ENCODE data around the gene FBXO48.
"Not testable (repeated sequence)": the region's sequence is repeated elsewhere in the genome, so short reads cannot be mapped to it uniquely, and the experiment has no call there.

The FBXO48 gene

DNA sequence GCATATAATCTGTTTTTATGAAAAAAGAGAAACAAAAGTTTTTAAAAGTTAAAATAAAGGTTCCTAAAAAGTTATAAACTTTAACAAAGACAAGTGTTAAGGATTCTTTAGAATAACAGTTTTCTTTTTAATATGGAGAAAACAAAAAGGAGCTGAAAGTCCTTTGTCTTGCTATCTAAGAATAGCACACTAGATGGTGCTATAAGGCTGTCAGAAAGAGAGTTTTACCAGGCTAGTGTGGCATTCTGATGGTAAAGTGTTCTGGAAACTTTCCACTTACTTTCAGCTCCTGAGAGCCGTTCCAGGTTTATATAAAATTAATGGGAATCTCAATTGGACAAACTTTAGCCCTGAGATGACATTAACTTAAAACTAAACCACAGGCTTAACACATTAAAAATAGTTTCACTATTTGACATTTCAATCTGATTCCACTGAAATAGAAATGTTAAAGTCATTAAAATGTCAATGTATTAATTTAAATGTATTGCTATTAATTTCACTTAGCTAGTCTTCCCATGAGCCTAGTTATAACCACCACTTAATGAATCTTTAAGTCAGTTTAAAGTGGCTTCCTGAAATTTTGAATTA, 3.7 kb downstream of the FBXO48 start:
- no peaks in the 10 kb centered on the region for H3K27me3 Mint-ChIP-seq (ENCODE audit: low read depth)
- peaks cover 31% of the 10 kb centered on the region for H3K4me1 Mint-ChIP-seq (ENCODE audit: low read depth)
- no peak overlapping the region for H3K27ac Mint-ChIP-seq
- no peaks in the 10 kb centered on the region for H3K9me3 Mint-ChIP-seq
- H3K36me3 Mint-ChIP-seq (ENCODE audit: low read depth), result peaks cover 2% of the 10 kb centered on the region
- H3K4me3 Mint-ChIP-seq, result no peak overlapping the region

DNA sequence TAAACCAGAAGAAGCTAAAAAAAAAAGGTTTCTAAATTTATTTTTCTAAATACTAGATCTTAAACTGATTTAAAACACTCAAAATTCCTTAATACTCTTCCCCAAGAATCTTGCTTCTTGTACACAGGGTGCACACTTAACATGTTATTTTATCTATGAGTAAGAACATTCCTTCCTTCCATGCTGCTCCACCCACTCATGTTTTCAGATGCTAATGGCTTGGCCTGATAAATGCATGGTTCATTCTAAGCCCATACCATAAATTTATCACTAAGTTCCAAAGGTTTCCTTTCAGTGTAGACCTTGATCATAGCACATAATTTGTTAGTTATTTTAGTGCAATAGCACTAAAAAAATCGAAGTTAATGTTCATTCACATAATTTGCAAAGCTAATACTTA, 8.1 kb downstream of the FBXO48 start:
- Mint-ChIP-seq H3K27ac (no peak overlapping the region), H3K4me1 (ENCODE audit: low read depth) (peaks cover 6% of the 10 kb centered on the region), H3K4me3 (no peak overlapping the region), H3K36me3 (ENCODE audit: low read depth) (no peaks in the 10 kb centered on the region), H3K27me3 (ENCODE audit: low read depth) (no peaks in the 10 kb centered on the region), H3K9me3 (no peaks in the 10 kb centered on the region)

DNA sequence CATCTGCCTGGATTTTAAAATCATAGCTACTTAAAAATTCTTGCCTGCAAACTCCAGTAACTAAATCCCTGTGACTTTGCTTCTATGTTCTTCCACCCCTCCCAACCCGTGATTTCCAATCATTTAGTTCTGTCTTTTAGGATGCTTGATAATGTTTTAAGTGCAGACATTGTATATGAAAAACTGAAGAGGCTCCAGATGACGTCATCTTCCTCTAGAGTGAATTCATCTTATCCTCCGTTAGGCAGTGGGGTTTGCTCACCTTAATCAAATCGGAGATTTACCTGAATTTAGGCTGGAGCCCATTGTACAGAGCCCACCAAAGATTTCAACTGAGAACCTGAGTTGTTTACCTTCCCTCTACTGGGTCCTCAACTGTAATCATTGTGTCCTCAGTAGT, 10.9 kb downstream of the FBXO48 start:
- no peaks in the 10 kb centered on the region for H3K27me3 Mint-ChIP-seq (ENCODE audit: low read depth)
- H3K4me3 Mint-ChIP-seq, result no peak overlapping the region
- no peaks in the 10 kb centered on the region for H3K9me3 Mint-ChIP-seq
- H3K36me3 Mint-ChIP-seq (ENCODE audit: low read depth), result no peaks in the 10 kb centered on the region
- no peak overlapping the region for H3K27ac Mint-ChIP-seq
- H3K4me1 Mint-ChIP-seq (ENCODE audit: low read depth), result peaks cover 11% of the 10 kb centered on the region

DNA sequence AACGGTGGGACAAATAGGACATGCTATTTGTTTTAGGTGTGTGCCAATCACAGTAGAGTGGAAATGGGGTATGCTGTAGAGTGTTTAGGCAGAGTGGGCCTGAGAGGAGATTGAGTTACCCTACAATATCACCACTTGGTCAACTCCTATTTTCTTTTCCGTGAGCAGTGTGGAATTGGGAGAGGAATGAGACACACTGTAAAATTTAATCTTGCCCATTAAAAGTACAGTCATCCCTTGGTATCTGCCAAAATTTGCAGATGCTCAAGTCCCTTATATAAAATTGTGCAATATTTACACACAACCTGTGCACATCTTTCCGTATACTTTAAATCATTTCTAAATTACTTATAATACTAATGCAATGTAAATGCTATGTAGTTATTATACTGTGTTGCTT, 12.4 kb downstream of the FBXO48 start:
- Mint-ChIP-seq H3K4me3 (no peak overlapping the region), H3K27ac (no peak overlapping the region), H3K4me1 (ENCODE audit: low read depth) (peaks cover 9% of the 10 kb centered on the region), H3K9me3 (no peaks in the 10 kb centered on the region), H3K36me3 (ENCODE audit: low read depth) (no peaks in the 10 kb centered on the region), H3K27me3 (ENCODE audit: low read depth) (no peaks in the 10 kb centered on the region)

DNA sequence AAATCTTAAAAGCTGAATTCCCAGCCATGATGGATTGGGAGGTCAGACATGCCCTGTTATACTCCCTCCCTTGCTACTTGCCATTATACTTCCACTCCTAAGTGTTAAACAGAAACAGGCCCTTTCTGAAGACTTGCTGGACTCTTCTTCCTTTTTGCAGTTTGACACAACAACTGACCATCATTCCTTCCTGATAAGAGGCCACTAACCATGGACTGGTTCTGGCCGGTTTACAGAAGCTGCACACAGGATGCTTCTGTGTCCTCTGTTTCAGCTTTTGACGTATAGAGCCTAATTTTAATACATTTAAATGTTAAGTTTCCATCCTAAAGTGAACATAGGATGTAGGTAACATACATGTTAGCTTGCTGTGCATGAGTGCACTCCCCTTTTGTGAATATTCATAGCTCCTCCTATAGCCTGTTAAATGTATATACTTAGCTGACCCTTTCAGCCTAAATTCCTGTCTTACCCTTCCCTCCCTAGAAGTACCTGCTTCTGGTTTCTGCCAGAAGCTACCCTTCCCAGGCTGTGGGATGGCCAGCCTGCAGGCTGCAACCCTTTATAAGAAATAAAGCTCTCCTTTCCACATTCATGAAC, 13.2 kb downstream of the FBXO48 start:
- Mint-ChIP-seq H3K27ac (no peak overlapping the region), H3K4me1 (ENCODE audit: low read depth) (peaks cover 9% of the 10 kb centered on the region), H3K36me3 (ENCODE audit: low read depth) (no peaks in the 10 kb centered on the region), H3K9me3 (no peaks in the 10 kb centered on the region), H3K27me3 (ENCODE audit: low read depth) (no peaks in the 10 kb centered on the region), H3K4me3 (no peak overlapping the region)

DNA sequence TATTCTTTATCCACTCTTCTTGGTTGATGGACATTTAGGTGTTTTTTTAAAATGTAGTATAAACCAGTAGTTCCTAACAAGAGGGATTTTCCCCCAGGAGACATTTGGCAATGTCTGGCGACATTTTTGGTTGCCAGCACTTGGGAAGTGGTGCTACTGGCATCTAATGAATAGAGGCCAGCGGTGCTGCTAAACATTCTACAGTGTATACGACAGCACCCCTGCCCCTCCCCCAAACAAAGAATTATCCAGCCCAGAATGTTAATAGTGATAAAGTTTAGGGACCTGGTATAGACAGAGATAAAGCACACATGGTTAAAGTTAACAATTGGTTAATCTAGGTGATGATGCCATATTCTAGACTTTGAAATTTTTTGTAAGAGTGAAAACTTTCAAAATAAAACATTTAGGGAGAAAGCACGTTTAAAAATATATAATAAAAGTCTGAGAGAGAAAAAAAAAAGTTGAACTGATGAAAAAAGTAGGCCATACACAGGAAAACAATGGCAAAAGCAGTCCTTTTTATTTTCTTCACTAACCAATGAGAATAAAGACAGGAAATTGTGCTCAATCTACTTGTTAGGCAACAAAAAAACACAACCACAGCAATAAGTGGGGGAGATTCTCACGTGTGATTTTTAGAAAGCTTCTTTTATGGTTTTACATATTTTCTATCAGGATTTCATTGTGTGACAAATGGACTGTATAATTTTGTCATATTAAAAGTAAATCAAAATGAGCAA, 14.8 kb downstream of the FBXO48 start:
- Mint-ChIP-seq H3K4me3 (no peak overlapping the region), H3K4me1 (ENCODE audit: low read depth) (peaks cover 9% of the 10 kb centered on the region), H3K9me3 (no peaks in the 10 kb centered on the region), H3K27ac (peak overlapping the region; percentile 29), H3K27me3 (ENCODE audit: low read depth) (no peaks in the 10 kb centered on the region), H3K36me3 (ENCODE audit: low read depth) (no peaks in the 10 kb centered on the region)

DNA sequence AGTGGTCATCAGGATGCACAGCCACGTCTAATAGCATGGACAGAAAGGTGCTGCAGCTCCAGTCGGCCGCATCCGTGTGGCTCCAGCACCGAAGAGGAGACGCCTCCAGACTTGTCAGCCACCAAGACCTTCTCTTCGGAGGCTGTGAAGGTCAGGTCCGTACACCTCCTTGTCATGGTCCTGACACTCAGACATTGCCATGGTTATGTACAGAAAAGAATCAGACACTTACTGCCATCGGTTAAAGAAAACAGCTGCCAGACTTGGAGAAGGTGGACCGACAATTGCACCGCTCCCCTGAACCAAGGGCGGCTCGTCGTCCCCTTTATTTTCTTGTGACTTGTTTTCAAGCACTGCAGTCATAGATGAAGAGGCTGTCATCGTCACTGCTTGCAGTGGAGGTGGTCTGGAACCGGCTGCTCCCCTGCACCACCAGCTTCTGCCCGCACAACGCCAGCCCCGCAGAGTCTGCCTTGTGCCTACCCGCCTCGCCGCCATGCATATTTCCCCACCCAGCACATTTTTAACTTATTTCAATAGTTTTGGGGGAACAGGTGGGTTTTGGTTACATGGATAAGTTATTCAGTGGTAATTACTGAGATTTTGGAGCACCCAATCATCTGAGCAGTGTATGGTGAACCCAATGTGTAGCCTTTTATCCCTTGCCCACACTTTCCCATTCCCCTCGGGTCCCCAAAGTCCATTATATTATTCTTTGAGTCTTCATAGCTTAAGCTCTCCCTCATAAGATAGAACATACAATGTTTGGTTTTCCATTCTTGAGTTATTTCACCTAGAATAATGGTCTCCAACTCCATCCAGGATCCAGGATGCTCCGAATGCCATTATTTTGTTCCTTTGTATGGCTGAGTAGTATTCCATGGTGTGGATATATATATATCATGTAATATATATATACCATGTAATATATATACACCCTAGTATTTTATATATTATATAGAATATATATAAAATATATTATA, 18.1 kb downstream of the FBXO48 start:
- no peak overlapping the region for H3K4me3 Mint-ChIP-seq
- no peaks in the 10 kb centered on the region for H3K27me3 Mint-ChIP-seq (ENCODE audit: low read depth)
- no peaks in the 10 kb centered on the region for H3K36me3 Mint-ChIP-seq (ENCODE audit: low read depth)
- H3K27ac Mint-ChIP-seq, result peak overlapping the region; percentile 14
- H3K4me1 Mint-ChIP-seq (ENCODE audit: low read depth), result peaks cover 9% of the 10 kb centered on the region
- H3K9me3 Mint-ChIP-seq, result no peaks in the 10 kb centered on the region

DNA sequence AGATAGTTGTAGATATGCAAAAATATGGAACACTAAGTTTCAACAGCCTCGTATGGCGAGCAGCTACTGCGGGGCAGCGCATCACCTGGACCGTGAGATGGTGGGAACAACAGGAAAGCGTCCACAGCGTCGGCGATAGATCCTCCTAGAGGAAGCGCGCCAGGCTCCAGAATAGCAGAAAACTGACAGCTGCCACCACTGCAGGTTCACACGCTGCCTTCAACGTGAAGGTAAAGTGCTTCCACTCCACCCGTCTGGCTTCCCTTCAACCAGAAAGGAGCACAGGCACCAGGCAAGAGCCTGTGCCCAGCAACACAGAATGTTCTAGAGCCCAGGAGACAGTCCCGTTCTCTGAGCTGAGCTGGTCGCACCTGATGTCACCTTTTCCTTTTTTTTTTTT, 20.0 kb downstream of the FBXO48 start:
- Mint-ChIP-seq H3K9me3 (no peaks in the 10 kb centered on the region), H3K36me3 (ENCODE audit: low read depth) (no peaks in the 10 kb centered on the region), H3K4me3 (no peak overlapping the region), H3K27me3 (ENCODE audit: low read depth) (peaks cover 9% of the 10 kb centered on the region), H3K27ac (no peak overlapping the region), H3K4me1 (ENCODE audit: low read depth) (peaks cover under 1% of the 10 kb centered on the region)

DNA sequence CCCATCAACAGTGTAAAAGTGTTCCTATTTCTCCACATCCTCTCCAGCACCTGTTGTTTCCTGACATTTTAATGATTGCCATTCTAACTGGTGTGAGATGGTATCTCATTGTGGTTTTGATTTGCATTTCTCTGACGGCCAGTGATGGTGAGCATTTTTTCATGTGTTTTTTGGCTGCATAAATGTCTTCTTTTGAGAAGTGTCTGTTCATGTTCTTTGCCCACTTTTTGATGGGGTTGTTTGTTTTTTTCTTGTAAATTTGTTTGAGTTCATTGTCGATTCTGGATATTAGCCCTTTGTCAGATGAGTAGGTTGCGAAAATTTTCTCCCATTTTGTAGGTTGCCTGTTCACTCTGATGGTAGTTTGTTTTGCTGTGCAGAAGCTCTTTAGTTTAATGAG, 20.7 kb downstream of the FBXO48 start:
- H3K27ac Mint-ChIP-seq; H3K9me3 Mint-ChIP-seq; H3K4me1 Mint-ChIP-seq (ENCODE audit: low read depth); H3K4me3 Mint-ChIP-seq; H3K36me3 Mint-ChIP-seq (ENCODE audit: low read depth); H3K27me3 Mint-ChIP-seq (ENCODE audit: low read depth): not testable (repeated sequence)

DNA sequence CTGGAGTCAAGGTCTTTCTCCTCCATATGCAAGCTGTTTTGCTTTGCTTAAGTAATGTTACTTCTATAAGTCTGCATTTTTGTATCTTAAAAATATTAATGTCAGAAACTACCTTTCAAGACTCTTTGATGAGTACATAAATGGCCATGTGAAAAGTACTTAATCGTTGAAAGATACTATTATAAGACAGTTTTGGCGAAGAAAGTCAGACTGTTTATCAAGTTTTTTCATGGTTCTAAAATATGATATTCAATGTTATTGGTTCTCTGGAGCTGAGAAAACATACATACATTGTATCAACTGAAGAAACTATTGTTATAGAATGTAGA, 25.1 kb downstream of the FBXO48 start:
- Mint-ChIP-seq H3K27ac (no peak overlapping the region), H3K27me3 (ENCODE audit: low read depth) (peaks cover 9% of the 10 kb centered on the region), H3K36me3 (ENCODE audit: low read depth) (no peaks in the 10 kb centered on the region), H3K4me1 (ENCODE audit: low read depth) (peaks cover 11% of the 10 kb centered on the region), H3K9me3 (no peaks in the 10 kb centered on the region), H3K4me3 (no peak overlapping the region)

DNA sequence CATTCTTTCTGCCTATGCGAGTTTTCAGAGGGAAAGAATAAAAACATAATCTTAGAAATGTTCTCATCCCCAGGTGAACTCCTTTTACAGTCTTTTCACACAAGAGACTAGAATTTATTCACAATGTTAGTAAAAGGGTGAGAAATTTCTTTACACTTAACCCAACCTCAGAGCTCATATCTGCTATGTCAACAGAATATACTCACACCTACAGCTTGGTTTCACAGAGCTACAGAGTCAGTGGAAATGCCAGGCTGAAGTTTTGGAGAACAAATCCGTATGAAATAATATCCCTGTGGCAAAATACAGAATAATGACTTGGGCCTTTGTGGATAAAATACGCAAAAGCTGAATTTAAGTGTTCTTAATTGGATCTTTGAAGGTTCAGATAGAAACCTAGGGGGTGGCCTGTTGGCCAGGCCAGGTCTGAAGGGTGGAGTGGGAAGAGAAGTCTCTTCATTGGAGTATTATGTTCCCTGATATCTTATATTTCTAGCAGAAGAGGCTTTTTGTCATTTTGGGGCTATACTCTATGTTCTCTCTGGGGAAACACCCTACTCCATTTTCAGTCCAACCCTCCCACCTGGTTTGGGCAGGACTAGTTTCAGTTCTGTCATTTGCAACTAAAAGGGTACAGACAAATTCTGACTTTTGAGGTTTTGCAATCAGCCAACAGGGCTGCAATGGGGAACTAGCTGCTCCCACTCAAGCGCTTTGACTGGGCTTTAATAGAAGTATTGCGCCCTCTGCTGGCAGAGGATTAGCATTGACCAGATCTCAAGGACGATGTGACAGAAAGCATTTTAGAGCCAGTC, 25.7 kb downstream of the FBXO48 start:
- Mint-ChIP-seq H3K36me3 (ENCODE audit: low read depth) (no peaks in the 10 kb centered on the region), H3K9me3 (no peaks in the 10 kb centered on the region), H3K4me3 (no peak overlapping the region), H3K4me1 (ENCODE audit: low read depth) (peaks cover 11% of the 10 kb centered on the region), H3K27me3 (ENCODE audit: low read depth) (peaks cover 9% of the 10 kb centered on the region), H3K27ac (peak overlapping the region; percentile 42)

DNA sequence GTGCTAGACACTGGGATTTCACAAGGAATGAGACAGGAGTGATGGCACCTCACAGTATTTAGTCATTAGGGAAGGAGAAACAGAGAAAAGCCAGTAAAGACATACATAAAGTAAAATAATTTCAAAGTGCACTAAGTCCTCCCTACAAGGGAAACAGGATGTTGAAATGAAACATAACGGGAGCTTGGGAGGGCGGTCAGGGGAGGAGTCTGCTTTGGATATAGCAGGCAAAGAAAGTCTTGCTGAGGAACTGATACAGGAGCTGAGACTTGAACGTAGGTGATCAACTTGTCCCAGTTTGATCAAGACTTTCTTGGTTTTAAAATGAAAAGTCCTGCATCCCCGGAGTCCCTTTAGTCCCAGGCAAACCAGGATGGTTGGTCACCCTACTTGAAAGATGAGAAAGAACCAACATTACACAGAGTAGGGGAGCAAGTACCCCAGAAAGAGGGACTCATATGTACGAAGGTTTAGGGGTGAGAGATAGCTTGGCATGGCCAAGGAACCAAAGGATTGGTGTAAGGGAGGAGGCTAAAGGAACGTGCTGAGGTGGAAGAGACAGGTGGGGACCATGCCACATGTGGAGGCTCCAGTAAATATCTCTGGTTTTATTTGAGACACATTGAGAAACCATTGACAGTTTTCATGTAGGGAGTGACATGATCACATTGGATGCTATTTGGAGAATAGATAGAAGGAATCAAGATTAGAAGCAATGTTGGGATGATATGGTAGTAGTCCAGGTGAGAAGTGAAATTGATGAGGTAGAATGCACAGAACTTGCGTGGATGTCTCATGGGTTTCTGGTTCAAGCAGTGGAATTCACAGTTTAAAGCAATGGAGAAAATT, 28.4 kb downstream of the FBXO48 start:
- Mint-ChIP-seq H3K4me3 (no peak overlapping the region), H3K4me1 (ENCODE audit: low read depth) (peaks cover 11% of the 10 kb centered on the region), H3K9me3 (no peaks in the 10 kb centered on the region), H3K36me3 (ENCODE audit: low read depth) (no peaks in the 10 kb centered on the region), H3K27me3 (ENCODE audit: low read depth) (peaks cover 9% of the 10 kb centered on the region), H3K27ac (no peak overlapping the region)

DNA sequence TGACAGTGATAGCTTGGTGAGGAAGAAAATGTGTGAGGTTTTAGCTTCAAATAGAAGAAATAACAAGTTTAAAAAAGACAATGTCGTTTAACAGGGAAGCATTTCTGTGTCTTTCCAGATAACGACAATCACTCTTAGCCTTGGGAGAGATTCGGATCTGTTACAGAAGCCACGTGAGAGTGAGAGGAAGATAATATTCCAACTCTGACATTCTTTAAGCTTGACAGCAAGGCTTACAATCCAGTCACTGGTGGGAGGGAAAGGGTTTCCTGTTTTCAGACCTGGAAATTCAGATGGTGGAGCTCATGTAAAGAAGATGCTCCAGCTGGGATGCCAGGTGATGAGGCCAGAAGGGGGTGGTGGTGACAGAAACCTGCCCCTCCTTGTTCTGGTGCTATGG, 30.8 kb downstream of the FBXO48 start:
- H3K9me3 Mint-ChIP-seq, result no peaks in the 10 kb centered on the region
- H3K27ac Mint-ChIP-seq, result no peak overlapping the region
- no peaks in the 10 kb centered on the region for H3K27me3 Mint-ChIP-seq (ENCODE audit: low read depth)
- no peak overlapping the region for H3K4me3 Mint-ChIP-seq
- H3K36me3 Mint-ChIP-seq (ENCODE audit: low read depth), result no peaks in the 10 kb centered on the region
- peaks cover 8% of the 10 kb centered on the region for H3K4me1 Mint-ChIP-seq (ENCODE audit: low read depth)

Measured in T-helper 1 cell treated with Interleukin-12 subunit alpha and Interleukin-12 subunit beta and Interleukin-4 antibody, amounts not matched to agents 30 μg/mL and 1 μg/mL, for 36 hours (primary cell).